K562 (cell line): Measurements from ENCODE around the gene DENND1A.

Experiments used
- CREB1 ChIP-seq, 2 experiments: sonication (generic) in 1 of 2; formaldehyde crosslinking in 1 of 2; IDR thresholded peaks; 2 replicates each; pipeline versions ENCODE4 v1.6.1 to v1.8.0; 2012 to 2022; ENCODE audit warnings: inconsistent platforms in 1 of 2, mild to moderate bottlenecking in 1 of 2, missing genetic modification reagents in 1 of 2, moderate library complexity in 1 of 2
- EZH2 ChIP-seq: IDR thresholded peaks from 2 replicates; pipeline ENCODE4 v1.6.1; 2012; ENCODE audit warnings: low read depth, mild to moderate bottlenecking, inconsistent platforms, low read length, borderline replicate concordance
- USF1 ChIP-seq: sonication (generic); formaldehyde crosslinking; IDR thresholded peaks from 2 replicates; pipeline ENCODE4 v1.9.0; 2022; ENCODE audit warnings: mild to moderate bottlenecking, missing genetic modification reagents
- ZC3H4 ChIP-seq: sonication (generic); formaldehyde crosslinking; IDR thresholded peaks from 2 replicates; pipeline ENCODE4 v1.9.0; 2021; ENCODE audit warnings: missing genetic modification reagents, borderline replicate concordance
- TF ChIP-seq, protein P1 (sequence below), 3 experiments: IDR thresholded peaks in 2 of 3; conservative IDR thresholded peaks in 1 of 3; 2 replicates each; pipeline ENCODE4 v1.5.1; 2011 to 2012; ENCODE audit warnings: low read length in 3 of 3, mild to moderate bottlenecking in 3 of 3, control low read depth in 2 of 3, improper control_type of control experiment in 1 of 3, inconsistent platforms in 1 of 3, low read depth in 1 of 3, mixed read lengths in 1 of 3, moderate library complexity in 1 of 3; ENCODE audit not compliant: insufficient read depth in 2 of 3
- TF ChIP-seq, protein P2 (sequence below): sonication (generic); formaldehyde crosslinking; IDR thresholded peaks from 2 replicates; pipeline ENCODE4 v1.8.0; 2022; ENCODE audit warnings: mild to moderate bottlenecking, missing genetic modification reagents
- TF ChIP-seq, protein P3 (sequence below), 2 experiments: IDR thresholded peaks in 1 of 2; conservative IDR thresholded peaks in 1 of 2; 2 replicates each; pipeline ENCODE4 v1.6.1; 2016; ENCODE audit warnings: low read depth in 2 of 2, mild to moderate bottlenecking in 1 of 2, missing compliant biosample characterization in 1 of 2, missing genetic modification characterization in 1 of 2, moderate library complexity in 1 of 2

DNA sequence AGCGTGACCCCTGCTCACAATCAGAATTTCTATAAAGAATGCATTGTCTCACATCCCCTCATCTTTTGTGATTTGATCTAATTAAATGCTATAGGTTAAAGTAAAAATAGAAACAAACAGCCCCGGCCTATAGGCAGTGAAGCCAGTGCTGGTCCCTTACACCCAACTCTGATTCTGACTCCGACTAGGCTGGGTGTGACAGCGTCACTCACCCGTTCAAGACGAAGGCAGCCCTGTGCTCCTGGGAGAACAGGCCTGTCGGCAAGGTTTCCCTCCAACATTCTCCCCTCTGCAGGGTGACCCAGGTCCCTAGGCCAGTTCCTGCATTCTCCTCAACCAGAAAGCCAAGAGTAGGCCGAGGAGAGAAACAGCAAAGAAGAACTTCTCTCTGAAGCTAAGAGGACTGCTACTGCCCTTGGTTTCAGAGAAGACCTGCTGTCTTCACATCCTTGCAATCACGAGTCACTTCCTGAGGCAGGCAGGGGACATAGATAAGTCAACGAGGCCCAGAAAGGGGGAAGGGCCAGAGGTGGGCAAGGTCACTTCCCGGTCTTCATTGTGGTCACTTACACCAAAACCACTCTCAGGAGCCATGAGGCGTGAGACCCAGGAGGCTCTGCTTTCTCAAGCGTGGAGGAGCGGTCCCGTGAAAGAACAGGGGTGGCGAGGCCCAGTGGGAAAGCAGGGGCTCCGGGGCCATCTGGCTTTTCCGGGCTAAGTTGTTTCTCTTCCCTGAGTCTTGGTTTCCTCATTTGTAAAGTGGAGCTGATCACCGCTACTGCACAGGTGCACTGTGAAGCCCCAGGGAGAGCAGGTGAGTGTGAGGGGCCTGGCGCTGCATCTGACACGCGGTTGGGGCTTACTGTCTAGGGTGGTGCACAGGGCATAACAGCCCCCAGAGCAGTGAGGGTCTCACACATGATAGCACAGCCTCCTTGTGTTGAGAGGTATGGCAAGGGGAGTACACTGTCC is 373.2 kb downstream of the DENND1A start:
- TF ChIP-seq ZC3H4 (CRISPR knock-in tag) (no peak), USF1 (no peak), CREB1 (IDR thresholded peaks at IDR 0.05) (no peak), CREB1 (CRISPR knock-in tag; IDR thresholded peaks at IDR 0.05) (no peak), EZH2 (no peak)
- TF ChIP-seq, protein P1, sequence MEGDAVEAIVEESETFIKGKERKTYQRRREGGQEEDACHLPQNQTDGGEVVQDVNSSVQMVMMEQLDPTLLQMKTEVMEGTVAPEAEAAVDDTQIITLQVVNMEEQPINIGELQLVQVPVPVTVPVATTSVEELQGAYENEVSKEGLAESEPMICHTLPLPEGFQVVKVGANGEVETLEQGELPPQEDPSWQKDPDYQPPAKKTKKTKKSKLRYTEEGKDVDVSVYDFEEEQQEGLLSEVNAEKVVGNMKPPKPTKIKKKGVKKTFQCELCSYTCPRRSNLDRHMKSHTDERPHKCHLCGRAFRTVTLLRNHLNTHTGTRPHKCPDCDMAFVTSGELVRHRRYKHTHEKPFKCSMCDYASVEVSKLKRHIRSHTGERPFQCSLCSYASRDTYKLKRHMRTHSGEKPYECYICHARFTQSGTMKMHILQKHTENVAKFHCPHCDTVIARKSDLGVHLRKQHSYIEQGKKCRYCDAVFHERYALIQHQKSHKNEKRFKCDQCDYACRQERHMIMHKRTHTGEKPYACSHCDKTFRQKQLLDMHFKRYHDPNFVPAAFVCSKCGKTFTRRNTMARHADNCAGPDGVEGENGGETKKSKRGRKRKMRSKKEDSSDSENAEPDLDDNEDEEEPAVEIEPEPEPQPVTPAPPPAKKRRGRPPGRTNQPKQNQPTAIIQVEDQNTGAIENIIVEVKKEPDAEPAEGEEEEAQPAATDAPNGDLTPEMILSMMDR (IDR thresholded peaks at IDR 0.05 in 2 of 3, conservative IDR thresholded peaks at IDR 0.05 in 1 of 3; ENCODE audit: insufficient read depth in 2 of 3, low read depth in 1 of 3, low read length in 3 of 3), result no peak
- TF ChIP-seq, protein P2, sequence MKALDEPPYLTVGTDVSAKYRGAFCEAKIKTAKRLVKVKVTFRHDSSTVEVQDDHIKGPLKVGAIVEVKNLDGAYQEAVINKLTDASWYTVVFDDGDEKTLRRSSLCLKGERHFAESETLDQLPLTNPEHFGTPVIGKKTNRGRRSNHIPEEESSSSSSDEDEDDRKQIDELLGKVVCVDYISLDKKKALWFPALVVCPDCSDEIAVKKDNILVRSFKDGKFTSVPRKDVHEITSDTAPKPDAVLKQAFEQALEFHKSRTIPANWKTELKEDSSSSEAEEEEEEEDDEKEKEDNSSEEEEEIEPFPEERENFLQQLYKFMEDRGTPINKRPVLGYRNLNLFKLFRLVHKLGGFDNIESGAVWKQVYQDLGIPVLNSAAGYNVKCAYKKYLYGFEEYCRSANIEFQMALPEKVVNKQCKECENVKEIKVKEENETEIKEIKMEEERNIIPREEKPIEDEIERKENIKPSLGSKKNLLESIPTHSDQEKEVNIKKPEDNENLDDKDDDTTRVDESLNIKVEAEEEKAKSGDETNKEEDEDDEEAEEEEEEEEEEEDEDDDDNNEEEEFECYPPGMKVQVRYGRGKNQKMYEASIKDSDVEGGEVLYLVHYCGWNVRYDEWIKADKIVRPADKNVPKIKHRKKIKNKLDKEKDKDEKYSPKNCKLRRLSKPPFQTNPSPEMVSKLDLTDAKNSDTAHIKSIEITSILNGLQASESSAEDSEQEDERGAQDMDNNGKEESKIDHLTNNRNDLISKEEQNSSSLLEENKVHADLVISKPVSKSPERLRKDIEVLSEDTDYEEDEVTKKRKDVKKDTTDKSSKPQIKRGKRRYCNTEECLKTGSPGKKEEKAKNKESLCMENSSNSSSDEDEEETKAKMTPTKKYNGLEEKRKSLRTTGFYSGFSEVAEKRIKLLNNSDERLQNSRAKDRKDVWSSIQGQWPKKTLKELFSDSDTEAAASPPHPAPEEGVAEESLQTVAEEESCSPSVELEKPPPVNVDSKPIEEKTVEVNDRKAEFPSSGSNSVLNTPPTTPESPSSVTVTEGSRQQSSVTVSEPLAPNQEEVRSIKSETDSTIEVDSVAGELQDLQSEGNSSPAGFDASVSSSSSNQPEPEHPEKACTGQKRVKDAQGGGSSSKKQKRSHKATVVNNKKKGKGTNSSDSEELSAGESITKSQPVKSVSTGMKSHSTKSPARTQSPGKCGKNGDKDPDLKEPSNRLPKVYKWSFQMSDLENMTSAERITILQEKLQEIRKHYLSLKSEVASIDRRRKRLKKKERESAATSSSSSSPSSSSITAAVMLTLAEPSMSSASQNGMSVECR (CRISPR knock-in tag), result no peak
- TF ChIP-seq, protein P3, sequence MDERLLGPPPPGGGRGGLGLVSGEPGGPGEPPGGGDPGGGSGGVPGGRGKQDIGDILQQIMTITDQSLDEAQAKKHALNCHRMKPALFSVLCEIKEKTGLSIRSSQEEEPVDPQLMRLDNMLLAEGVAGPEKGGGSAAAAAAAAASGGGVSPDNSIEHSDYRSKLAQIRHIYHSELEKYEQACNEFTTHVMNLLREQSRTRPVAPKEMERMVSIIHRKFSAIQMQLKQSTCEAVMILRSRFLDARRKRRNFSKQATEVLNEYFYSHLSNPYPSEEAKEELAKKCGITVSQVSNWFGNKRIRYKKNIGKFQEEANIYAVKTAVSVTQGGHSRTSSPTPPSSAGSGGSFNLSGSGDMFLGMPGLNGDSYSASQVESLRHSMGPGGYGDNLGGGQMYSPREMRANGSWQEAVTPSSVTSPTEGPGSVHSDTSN (CRISPR knock-in tag; IDR thresholded peaks at IDR 0.05; ENCODE audit: low read depth), result no peak
- TF ChIP-seq, protein P3 (tag; conservative IDR thresholded peaks at IDR 0.05; ENCODE audit: low read depth), result no peak
